Muscle layer of colon (tissue), 2 donors: Measurements from ENCODE around the gene PSMG4.
A peak's percentile ranks its signal among the peaks of the same experiment; 100 is the strongest.
"Not testable (repeated sequence)": the region's sequence is repeated elsewhere in the genome, so short reads cannot be mapped to it uniquely, and the experiment has no call there.

Experiments used
- H3K27ac ChIP-seq: one replicate; pipeline ENCODE4 v1.7.0; 2013; ENCODE audit warnings: low read depth, mild to moderate bottlenecking, low read length, moderate library complexity
- H3K27me3 ChIP-seq, 2 donors: one replicate each; pipeline ENCODE4 v1.7.0; 2013; ENCODE audit warnings: low read length in 2 of 2, mild to moderate bottlenecking in 2 of 2; ENCODE audit not compliant: insufficient read depth in 2 of 2, control insufficient read depth in 1 of 2
- H3K36me3 ChIP-seq: one replicate; pipeline ENCODE4 v1.7.0; 2013; ENCODE audit warnings: mild to moderate bottlenecking, low read length; ENCODE audit not compliant: insufficient read depth
- H3K4me1 ChIP-seq: one replicate; pipeline ENCODE4 v1.7.0; 2013; ENCODE audit warnings: mild to moderate bottlenecking, low read length; ENCODE audit not compliant: insufficient read depth
- H3K4me3 ChIP-seq, 2 donors: one replicate each; pipeline ENCODE4 v1.7.0; 2013; ENCODE audit warnings: low read length in 2 of 2, low read depth in 1 of 2, mild to moderate bottlenecking in 1 of 2, moderate library complexity in 1 of 2
- H3K9ac ChIP-seq: one replicate; pipeline ENCODE4 v1.7.0; 2013; ENCODE audit warnings: low read length
- H3K9me3 ChIP-seq: one replicate; pipeline ENCODE4 v1.7.0; 2013; ENCODE audit warnings: mild to moderate bottlenecking, low read length
- donor health status: abdominal sarcoma.
- donor health status: Adenocarcinoma of cecum.

Gene PSMG4

GRCh38 chr6:3242768-3243167 lies 16.0 kb upstream of the PSMG4 start:
- Histone ChIP-seq H3K4me1 (no peaks in the 10 kb centered on the region), H3K9ac (no peak overlapping the region), H3K36me3 (no peaks in the 10 kb centered on the region), H3K9me3 (no peaks in the 10 kb centered on the region), H3K27me3 (no peaks in the 10 kb centered on the region), H3K4me3 (no peak overlapping the region), H3K27ac (no peak overlapping the region)

GRCh38 chr6:3244003-3244831 lies 14.5 kb upstream of the PSMG4 start:
- H3K9me3 ChIP-seq, result no peaks in the 10 kb centered on the region

GRCh38 chr6:3244832-3245161 lies 13.9 kb upstream of the PSMG4 start:
- not testable (repeated sequence) for H3K27me3 ChIP-seq, H3K9me3 ChIP-seq, H3K4me3 ChIP-seq, H3K27ac ChIP-seq, H3K9ac ChIP-seq, H3K36me3 ChIP-seq, H3K4me1 ChIP-seq

More at GRCh38 chr6:3244003-3244831, 14.5 kb upstream of the PSMG4 start:
- H3K27me3 ChIP-seq, result no peaks in the 10 kb centered on the region
- no peak overlapping the region for H3K9ac ChIP-seq
- H3K36me3 ChIP-seq, result no peaks in the 10 kb centered on the region
- H3K4me1 ChIP-seq, result peaks cover 8% of the 10 kb centered on the region
- H3K4me3 ChIP-seq, result no peak overlapping the region
- no peak overlapping the region for H3K27ac ChIP-seq

GRCh38 chr6:3245216-3245615 lies 13.5 kb upstream of the PSMG4 start:
- H3K9me3 ChIP-seq, result no peaks in the 10 kb centered on the region
- no peaks in the 10 kb centered on the region for H3K36me3 ChIP-seq
- H3K9ac ChIP-seq, result no peak overlapping the region
- H3K4me3 ChIP-seq, result no peak overlapping the region
- peaks cover 8% of the 10 kb centered on the region for H3K4me1 ChIP-seq
- H3K27ac ChIP-seq, result no peak overlapping the region
- H3K27me3 ChIP-seq, result no peaks in the 10 kb centered on the region

GRCh38 chr6:3247255-3248146 lies 11.2 kb upstream of the PSMG4 start:
- Histone ChIP-seq H3K36me3 (no peaks in the 10 kb centered on the region), H3K9ac (peak overlapping the region; percentile 64)

GRCh38 chr6:3249821-3250220 lies 8.9 kb upstream of the PSMG4 start:
- Histone ChIP-seq H3K36me3 (no peaks in the 10 kb centered on the region), H3K4me1 (peaks cover 19% of the 10 kb centered on the region), H3K27ac (no peak overlapping the region), H3K9ac (no peak overlapping the region), H3K9me3 (no peaks in the 10 kb centered on the region), H3K4me3 (no peak overlapping the region), H3K27me3 (no peaks in the 10 kb centered on the region)

More at GRCh38 chr6:3247255-3248146, 11.2 kb upstream of the PSMG4 start:
- H3K4me1 ChIP-seq, result peaks cover 19% of the 10 kb centered on the region
- peak overlapping the region; percentile 76 for H3K27ac ChIP-seq
- H3K27me3 ChIP-seq, result no peaks in the 10 kb centered on the region
- no peaks in the 10 kb centered on the region for H3K9me3 ChIP-seq
- peak overlapping the region; percentile 34 to 71 for H3K4me3 ChIP-seq

- Histone ChIP-seq H3K4me1 (peaks cover 19% of the 10 kb centered on the region), H3K9me3 (no peaks in the 10 kb centered on the region), H3K36me3 (no peaks in the 10 kb centered on the region), H3K4me3 (no peak overlapping the region), H3K9ac (no peak overlapping the region), H3K27me3 (no peaks in the 10 kb centered on the region), H3K27ac (no peak overlapping the region)
These were observed 8.5 kb upstream of the PSMG4 start for GRCh38 chr6:3250231-3250675.

- no peaks in the 10 kb centered on the region for H3K27me3 ChIP-seq
- H3K36me3 ChIP-seq, result no peaks in the 10 kb centered on the region
- peaks cover 19% of the 10 kb centered on the region for H3K4me1 ChIP-seq
- peak overlapping the region in 1 of 2 donors; percentile 29 for H3K4me3 ChIP-seq
- H3K27ac ChIP-seq, result no peak overlapping the region
- no peak overlapping the region for H3K9ac ChIP-seq
- no peaks in the 10 kb centered on the region for H3K9me3 ChIP-seq
These were observed 7.1 kb upstream of the PSMG4 start for GRCh38 chr6:3251462-3252314.

GRCh38 chr6:3252369-3252768 lies 6.4 kb upstream of the PSMG4 start:
- Histone ChIP-seq H3K27me3 (no peaks in the 10 kb centered on the region), H3K4me1 (peaks cover 19% of the 10 kb centered on the region), H3K9me3 (no peaks in the 10 kb centered on the region), H3K4me3 (no peak overlapping the region), H3K9ac (no peak overlapping the region), H3K36me3 (no peaks in the 10 kb centered on the region), H3K27ac (no peak overlapping the region)

GRCh38 chr6:3252861-3253596 lies 5.7 kb upstream of the PSMG4 start:
- H3K4me3 ChIP-seq, result no peak overlapping the region
- H3K27ac ChIP-seq, result no peak overlapping the region

More at GRCh38 chr6:3252861-3253596, 5.7 kb upstream of the PSMG4 start:
- H3K4me1 ChIP-seq, result peaks cover 17% of the 10 kb centered on the region
- no peaks in the 10 kb centered on the region for H3K27me3 ChIP-seq
- no peaks in the 10 kb centered on the region for H3K9me3 ChIP-seq
- no peak overlapping the region for H3K9ac ChIP-seq
- no peaks in the 10 kb centered on the region for H3K36me3 ChIP-seq
